ENCODE measurements around the gene AOPEP.

Gene AOPEP

GRCh38 chr9:94904806-94905205 is 178.3 kb downstream of the AOPEP start:
- no peak for DNase-seq

DNA sequence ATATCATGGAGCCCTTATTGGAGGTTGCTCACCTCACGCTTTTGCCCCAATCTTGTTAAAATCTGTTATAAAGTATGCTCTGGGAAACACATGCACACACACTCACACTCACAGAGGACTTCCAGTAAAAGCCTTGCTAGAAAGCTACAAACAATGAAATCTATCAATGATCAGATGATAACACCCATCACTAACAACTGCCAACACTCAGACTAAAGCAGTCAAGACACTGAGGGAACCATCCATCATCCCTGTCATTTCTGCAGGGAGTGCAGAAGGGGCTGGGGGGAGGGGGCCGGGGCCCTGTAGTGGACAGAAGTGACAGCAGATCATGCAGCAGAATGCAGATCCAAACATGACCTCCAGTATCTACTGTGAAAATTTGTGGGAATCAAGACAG is 179.1 kb downstream of the AOPEP start:
- no peak for DNase-seq

DNA sequence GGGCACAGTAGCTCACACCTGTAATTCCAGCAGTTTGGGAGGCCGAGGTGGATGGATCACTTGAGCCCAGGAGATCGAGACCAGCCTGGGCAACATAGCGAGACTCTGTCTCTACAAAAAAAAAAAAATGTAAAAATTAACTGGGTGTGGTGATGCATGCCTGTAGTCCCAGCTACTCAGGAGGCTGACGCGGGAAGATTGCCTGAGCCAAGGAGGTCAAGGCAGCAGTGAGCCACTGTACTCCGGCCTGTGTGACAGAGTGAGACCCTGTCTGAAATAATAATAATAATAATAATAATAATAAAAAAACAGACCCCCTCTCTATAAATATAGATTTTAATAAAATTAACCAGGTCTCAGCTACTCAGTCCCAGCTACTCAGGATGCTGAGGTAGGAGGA is 179.7 kb downstream of the AOPEP start:
- DNase-seq: no peak

- no peak for DNase-seq
Measured at GRCh38 chr9:94906713-94907112, 180.2 kb downstream of the AOPEP start.

- no peak for DNase-seq
Measured at GRCh38 chr9:94907264-94907936, 180.9 kb downstream of the AOPEP start.

DNA sequence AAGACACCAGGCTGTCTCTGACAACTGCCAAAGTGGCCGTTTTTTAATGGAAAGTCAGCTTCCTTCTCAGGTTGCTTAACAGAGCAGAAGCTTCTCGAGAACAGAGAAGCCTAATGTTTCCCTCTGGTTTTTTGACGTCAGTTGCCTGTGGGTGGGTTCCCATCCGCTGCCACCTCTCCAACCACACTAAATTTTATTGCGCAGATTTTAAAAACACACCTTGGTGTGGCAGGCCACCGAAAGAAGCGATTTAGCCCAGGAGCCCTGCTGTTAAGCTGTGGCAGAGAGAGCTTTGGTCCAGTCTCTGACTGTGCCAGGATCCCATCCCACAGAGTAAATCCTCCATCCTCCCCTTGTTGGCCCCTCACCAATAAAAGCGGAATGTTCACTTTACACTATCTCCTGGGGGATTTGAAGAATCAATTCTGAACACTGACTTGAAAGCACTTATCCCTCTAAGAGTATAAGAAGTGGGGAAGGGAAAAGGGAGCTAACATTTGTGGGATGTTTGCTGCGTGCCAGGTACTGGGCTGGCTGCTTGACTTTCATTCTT is 181.6 kb downstream of the AOPEP start:
- no peak for DNase-seq

DNA sequence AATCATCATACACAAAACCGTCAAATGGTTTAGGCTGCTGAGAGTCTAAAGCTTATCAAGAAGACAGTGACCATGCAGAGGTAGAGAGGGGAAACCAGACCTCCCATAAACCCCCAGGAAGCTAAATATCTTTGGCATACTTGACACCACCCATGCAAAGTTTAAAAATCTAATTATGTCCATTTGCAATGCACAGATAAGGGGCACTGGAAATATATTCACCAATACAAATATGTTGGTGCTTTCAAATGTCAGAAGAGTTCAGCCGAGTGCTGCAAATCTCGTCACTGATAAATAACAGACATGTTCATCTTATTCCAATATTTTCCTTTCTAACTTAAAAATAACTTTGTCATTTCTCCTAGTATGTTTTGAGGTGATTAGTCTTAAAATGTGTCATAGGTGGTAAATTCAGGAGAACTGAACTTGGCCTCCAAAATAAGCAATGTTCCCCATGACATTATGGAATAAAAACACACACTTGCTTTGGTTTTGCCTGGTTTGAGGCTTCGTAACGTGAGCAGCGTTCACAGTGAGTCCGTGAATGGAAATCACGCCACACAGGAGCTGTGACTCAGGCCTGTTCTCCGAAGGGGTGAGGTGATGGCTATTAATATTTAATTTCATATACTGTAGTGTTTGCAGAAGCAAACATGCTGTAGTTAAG is 182.2 kb downstream of the AOPEP start:
- no peak for DNase-seq

- no peak for DNase-seq
Measured at GRCh38 chr9:94909250-94909894, 182.9 kb downstream of the AOPEP start.

- no peak for DNase-seq
Measured at GRCh38 chr9:94909965-94910730, 183.6 kb downstream of the AOPEP start.

DNA sequence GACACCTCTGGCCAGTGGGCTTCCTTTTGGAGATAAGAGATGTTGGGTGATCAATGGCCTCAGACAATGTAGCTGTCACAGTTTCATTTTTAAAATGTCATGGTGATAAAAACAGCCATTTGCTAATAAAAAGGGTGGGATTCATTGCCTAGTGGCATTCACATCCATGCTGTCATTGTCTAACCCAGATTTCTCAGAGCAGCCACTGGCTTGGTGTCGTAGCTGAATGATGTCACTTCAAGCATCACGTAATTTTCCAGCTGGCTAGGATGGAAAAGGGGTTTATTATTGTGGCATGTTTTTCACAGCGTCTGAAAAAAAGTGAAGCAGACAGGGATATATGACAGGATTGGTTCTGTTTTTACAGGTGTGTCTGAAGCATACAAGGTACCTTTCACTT is 184.7 kb downstream of the AOPEP start:
- DNase-seq: no peak

DNA sequence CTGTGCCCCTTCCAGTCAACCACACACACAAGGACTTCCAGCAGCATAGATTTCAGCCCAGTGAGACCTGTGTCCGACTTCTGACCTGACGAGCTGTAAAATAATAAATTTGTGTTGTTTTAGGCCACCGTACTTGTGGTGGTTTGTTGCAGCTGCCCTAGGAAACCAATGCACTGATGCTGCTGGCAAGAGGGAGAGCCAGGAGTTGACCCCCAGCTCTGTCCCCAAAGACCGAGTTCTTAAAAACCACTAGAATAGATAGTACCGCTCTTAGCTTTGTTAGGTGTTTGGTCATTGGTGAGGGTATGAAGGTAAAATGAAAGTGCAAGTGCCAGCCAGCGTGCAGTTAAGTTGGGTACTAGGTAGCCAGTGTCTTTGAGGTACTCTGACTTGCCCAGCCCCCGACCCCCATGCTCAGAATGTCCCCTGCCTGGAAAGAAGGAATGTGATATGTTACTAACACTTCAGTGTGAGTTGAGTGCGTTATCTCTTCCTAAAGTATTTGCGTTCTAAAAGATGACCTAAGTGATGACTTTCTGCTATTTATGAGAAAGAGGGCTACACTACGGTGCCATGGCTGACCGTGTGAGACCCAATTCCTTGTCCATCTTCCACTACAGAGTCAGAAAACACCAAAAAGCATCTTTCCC is 185.6 kb downstream of the AOPEP start:
- DNase-seq: no peak

GRCh38 chr9:94912700-94913249 is 186.3 kb downstream of the AOPEP start:
- no peak for DNase-seq

- DNase-seq: no peak
Measured at GRCh38 chr9:94913550-94913949, 187.1 kb downstream of the AOPEP start.

DNA sequence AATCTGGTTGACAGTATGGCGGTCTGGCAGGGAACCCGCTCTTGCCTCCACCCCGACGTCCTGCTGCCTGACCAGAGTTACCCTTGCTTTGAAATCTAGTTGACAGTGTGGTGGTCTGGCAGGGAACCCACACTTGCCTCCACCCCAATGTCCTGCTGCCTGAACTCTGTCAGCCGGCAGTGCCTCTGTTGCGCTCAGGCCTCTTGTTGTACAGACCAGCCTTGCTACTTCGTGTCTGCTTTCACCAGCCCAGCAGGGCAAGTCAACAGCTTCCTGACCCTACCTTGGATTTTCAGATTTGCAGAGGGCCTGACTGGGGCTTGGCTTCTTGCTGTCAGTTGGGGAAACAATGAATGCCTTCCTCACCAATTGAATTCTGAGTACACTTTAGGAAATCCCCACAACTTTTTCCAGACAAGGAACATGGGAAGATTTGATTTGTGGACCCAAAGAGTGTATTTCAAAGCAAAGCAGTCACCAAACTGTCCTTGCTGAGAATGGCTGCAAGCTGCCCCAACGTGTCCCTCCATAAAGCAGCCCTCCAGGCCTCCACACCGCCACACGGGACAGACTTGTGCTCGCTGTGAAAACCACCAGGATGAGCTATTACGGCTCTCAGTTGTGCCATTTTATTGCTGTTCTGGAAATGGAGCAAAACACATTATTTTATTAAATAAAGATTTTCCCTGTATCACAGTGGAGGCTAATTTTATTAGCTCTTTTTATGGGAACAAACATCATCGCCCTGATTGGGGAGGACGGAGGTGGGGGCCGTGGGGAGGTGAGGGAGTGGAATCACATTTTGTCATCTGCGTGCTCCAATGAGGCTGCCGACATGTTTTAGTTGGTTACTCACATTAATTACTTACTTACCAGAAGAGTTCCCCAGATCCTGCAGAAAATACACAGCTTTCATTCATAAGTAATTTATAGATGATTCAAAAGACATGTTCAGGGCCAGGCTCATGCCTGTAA is 189.3 kb downstream of the AOPEP start:
- no peak for DNase-seq

DNA sequence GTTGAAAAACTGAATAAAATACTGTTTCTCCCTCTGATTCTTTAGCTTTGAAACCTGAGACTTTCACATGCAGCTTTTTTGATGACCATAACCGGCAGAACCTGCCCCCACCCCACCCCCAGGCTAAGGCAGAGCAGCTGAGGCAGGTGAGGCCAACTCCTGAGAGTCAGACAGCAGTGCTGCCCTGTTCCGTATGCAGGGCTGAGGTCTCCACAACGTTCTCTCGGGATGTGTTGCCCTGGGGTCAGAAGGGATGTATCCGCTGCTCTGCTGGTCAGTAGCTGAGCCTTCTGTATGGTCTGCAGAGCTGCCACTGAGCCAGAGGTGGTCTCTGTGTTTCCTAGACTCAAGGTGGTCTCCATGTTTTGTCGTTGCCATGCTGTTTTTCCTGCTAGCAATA is 190.5 kb downstream of the AOPEP start:
- DNase-seq: peak; percentile 10

- no peak for DNase-seq
Measured at GRCh38 chr9:94918038-94918753, 191.7 kb downstream of the AOPEP start.

- no peak for DNase-seq
Measured at GRCh38 chr9:94919376-94920098, 193.0 kb downstream of the AOPEP start.

- no peak for DNase-seq
Measured at GRCh38 chr9:94920420-94921091, 194.1 kb downstream of the AOPEP start.

GRCh38 chr9:94921092-94921471 is 194.6 kb downstream of the AOPEP start:
- DNase-seq: no peak
